NCI-H1930 (cell line): ENCODE data around the gene NOS3.
A peak's percentile ranks its signal among the peaks of the same experiment; 100 is the strongest.

Experiments used
- DNase-seq, 2 experiments: peaks; one replicate each; lab custom pipeline; 2025; lab: John Stamatoyannopoulos, UW

NOS3 gene

DNA sequence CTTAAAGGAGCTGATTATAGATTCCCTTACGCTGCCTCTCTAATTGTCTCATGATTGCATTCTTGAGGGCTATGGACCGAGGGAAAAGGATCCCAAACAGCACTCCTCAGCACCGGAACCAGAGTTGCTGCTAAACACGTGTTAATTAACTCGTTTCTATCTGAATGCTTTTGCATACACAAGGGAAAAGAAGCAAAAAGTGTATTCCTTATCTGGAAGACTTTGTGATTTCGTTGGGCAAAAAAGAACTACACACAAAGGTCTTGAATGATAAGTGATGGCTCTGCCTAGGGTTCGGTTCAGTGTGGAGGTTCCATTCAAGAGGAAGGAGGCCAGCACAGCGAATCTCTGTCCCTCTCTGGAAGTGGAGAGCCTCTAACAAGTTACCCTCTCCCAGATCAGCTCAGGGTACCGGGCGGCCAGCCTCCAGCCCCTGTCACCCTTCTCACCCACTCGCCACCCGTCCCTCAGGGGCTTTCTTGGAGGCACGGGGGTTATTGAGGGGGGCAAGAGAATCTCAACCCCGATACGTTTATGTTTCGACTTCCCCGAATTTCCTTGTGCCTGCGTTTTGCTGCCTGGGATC, 68.1 kb downstream of the NOS3 start:
- no peak for DNase-seq

DNA sequence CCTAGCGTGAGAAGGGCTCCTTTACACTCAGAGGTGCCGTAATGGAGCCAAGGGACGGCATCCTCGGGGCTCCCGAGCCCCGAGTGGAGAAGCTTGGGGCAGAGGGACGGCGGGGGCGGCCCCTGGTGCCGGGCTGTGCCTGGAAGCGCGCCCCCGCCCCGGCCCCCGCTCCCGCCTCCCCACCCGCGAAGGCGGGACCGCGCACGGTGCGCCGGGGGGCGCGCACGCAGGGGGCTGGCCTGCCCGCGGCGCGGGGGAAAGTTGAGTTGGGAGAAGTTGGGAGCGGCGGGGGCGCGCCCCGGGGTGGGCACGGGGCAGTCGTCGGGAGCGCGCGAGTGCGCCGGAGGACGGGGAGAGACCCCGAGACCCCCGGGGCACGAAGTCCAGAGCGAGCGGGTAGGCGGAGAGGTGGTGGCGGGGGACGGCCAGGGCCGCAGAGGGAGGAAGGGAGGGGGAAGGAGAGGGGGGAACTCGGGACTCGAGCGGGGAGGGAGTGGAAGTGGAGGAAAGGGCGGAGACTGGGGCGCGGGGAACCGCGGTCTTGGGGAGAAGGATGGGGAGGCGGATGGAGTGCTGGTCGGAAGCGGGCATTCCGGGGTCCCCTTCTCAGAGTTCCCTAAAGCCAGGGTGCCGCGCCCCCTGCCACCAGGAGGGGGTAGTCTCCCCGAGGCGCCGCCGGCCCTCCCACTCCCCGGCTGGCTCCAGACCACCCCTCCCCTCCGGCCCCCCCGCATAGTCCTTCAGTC, 68.7 kb downstream of the NOS3 start, which contains the start of gene SLC4A2:
Gene SLC4A2, plus strand, starts transcription at position 223 of the 746 bp plus-strand sequence. CDS start 2,399 bp downstream, outside the sequence.
- DNase-seq: peak; percentile 60 to 87

DNA sequence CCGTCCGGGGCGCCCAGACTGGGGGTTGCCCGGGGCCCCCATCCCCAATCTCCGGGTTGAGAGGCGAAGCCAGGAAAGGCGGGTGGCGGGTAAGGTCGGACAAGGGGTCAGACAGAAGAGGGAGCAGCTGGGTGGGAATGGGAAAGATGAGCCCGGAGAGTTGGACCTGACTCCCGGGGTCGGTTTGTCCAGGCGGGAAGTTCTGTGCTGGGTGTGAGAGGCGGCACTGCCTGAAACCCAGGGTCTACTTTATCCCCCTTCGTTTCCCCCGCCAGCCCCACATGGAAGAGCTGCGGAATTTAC, 69.2 kb downstream of the NOS3 start:
- DNase-seq: no peak

DNA sequence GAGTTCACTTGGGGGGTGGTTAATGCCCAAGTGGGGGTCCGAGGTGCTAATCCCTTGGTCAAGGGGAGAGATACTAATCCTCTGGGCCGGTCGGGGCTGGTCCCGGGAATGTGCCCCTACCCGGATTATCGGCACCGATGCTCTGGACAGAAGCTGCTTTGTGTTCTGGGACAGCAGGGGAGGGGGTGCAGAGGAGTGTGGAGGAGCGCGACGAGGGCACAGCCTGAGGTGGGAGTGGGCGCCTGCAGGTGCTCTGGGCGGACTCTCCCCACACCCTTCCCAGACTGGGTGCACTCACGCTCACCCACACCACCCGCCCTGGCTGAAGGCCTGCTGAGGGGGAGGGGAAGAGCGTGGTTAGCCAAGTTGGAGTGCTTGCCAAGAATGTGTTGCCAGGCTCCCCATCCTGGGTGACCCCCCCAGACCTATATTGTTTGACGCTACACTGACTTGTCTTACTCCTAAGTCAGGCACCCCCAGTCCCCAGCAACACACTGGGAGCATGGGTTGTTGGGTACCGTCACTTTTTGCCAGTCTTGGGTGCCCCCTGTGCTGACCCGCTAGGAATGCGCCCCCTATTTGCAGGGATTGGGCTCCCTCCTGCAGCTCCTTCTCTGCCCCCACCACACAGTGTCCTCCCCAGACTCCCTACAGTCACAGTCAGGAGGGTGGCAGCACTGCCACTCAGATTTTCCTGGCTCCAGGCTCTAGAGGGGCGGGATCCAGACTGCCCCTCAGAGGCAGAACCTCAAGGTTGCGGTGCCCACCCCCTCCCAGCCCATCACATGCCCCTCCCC, 69.8 kb downstream of the NOS3 start:
- DNase-seq: no peak

DNA sequence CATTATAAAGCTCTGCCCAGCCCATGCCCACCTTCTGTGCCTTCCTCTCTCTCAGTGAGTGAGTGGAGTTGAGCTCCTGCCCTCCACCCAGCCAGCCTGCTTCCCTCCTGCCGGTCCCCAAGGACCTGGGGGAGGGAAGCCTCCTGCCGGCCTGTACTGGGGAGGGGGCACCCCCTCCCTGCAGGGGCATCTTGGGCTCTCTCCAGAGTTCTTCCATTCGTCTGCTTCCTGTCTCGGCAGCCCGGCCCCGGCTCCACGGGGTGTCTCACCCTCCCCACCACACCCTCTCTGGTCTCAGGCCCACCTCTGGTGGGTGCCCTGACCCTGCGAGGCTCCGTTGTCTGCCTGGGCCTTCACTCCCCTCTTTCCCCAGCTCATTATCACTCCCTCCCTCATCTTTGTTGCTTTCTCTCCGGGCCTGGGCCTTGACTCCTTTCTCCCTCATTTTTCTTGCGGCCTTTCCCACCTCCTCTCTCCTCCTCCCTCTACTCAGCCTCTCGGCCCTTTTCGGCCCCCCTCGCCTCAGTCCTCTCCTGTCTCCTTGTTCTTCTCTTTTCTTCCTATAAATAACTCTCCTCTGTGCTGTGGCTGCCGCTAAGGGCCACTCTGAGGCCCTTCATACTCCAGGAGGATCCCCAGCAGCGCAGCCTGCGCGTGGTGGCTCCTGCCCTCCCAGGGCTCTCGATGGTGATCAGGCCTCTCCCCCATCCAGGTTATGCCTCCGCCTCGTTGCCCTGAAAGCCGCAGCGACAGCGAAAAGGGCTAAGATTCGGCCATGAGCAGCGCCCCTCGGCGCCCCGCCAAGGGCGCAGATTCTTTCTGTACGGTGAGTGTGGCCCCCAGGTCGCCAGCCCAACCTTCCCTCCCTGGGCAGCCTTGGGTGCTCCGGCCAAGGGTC, 70.6 kb downstream of the NOS3 start:
- no peak for DNase-seq

DNA sequence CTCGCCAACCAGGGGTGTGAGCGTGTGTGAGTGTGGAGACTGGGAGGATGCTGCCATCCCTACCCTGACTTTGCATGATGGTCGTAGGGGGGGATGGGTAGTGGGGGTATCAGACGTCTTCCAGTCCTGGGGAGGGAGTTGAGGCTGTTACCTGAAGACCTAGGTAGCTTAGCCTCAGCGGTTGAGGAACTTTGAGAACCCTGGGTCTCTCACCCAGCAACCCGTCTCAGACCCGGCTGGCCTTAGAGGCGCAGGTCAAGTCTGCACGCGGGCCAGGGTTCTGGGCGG, 71.2 kb downstream of the NOS3 start:
- DNase-seq: no peak

DNA sequence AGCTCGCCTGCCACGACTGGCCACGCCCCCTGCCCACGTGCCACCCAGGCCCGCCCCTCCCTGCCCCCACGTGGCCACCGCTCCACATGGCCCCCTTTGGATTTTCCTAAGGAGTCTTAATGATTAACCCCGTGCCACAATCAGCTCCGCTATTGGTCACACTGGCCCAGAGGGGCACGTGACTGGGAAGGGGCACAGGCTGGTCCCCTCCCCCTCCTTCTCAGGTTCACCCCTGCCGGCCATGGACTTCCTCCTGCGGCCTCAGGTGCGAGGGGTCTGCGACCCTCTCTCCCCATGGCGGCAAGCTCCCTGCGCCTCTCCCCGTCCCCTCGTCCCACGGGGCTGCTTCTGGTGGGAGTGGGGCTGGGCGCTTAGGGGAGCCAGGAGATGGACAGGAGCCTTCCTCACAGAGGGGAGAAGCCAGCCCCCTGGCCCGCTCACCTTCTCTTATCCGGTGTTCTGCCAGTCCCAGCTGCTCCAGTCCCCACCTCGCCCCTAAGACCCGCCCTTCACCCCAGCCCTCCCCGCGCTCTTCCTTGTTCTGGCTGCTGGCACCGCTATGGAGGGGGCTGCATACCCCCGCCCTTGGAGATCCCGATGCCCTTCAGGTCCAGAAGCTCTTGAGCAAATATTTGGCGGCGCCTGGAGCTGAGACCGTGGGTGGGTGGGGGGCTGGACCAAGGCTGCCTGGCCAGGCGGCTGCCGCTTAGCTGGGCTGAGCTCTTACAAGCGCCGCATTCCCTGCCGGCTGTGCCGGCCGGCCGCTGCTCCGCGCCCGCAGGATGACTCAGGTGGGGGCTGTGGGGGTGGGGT, 71.8 kb downstream of the NOS3 start:
- DNase-seq: no peak

DNA sequence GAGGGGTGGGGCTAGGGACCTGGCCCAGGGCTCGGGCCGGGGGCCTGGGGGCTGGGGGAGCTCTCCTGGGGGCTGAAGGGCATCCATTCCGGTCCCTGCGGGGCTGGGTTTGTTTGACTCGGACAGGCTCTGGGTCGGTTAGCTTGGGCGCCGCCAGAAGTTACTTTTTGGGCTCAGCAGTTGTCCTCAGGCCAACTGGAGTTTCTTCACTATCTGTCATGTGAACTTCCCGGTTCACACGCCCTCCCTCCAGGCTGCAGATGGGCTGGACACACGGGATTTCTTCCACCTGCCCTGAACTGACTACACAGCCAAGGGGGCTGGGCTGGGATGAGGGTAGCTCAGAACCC, 72.4 kb downstream of the NOS3 start:
- DNase-seq: no peak
